HG03159 (cell line): Measurements from ENCODE around the gene LRRC8B.

Experiments
- ATAC-seq: cut with Tn5 transposase; IDR thresholded peaks from one replicate; pipeline ENCODE4 v1.9.1; 2021; ENCODE audit warnings: mild to moderate bottlenecking, moderate library complexity; ENCODE audit not compliant: unreplicated experiment

The LRRC8B gene

DNA sequence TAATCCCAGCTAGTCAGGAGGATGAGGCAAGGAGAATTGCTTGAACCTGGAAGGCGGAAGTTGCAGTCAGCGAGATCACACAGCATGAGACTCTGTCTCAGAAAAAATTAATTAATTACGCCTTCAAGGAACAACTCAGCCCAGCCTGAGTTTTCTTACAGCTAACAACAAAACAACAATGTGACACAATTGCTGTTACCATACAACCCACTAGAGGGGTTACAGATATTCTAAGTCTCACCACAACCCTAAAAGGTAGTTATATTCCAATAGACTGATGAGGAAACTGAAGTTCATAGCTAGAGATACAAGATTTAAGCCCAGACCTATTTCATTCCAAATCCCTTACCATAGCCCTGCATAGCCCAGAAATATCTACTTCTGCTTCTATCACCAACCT is 105.4 kb downstream of the LRRC8B start:
- ATAC-seq = no peak

DNA sequence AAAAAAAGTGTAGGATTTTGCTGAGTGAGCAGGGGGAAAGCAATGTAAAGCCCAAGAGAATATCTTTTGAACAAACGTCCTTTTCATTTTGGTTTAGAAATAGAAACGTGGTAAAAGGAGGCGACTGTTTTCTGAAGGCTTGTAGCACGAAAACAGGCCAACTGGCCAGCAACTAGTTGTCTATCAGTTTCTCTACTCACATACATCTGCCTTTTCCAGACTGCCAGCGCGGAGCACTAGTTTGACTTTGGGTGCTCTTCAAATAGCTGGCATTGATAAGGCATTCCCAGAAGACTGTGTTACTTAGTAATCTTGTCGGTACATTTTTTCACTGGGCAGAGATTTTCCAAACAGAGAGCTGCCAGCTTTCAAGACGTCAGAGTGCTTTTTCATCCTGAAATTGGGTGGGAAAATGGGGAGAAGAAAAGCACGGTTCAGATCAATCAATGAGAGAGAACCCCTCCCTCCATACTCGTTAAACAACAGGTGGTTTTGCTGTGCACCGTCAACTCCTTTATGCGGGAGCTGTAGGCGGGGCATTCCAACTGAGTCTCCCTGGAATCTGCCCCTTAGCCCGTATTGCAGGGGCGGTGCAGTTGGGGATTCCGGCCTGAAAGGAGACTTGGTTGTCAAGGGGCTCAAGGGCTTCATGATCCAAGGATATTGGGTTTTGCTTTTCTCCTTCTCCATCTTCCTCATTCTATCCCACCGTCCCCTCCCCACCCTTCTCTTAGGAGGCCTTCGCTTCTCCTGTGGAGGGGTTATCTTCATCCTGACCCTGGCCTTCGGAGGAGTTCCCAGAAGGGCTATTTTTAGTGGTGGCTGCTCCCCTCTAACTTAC is 107.4 kb downstream of the LRRC8B start:
- ATAC-seq = no peak

DNA sequence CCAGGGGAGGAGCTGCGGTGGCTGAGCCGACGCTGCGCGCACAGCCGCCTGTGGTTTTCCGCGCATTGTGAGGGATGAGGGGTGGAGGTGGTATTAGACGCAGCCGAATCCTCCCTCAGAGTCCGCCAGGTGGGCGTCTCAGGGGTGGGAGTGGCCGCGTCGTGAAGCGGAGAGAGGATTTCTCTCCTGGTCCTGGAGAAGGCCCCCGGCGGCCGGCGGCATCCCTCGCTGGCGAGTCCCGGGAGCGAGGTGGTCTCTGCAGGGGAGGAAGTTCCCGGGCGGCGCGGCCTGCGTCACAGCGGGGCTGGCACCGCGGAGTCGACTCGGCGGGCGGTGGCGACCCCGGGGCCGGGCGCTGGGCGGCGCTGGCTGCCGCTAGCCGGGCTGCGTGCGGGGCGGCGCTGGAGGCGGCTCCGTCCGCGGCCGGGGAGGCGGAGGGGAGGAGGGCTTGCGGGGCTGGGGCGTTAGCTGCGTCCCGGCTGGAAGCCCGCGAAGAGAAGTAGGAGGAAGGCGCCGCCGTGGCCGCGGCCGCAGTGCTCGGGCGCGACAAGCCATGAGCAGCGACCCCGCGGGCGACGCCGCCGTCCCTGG is 108.1 kb downstream of the LRRC8B start, which contains the start of gene LRRC8C:
LRRC8C (plus strand) TSS at position 464 of the 591 bp plus-strand sequence. CDS start 53,354 bp downstream, outside the sequence.
- ATAC-seq = peak; percentile 88

DNA sequence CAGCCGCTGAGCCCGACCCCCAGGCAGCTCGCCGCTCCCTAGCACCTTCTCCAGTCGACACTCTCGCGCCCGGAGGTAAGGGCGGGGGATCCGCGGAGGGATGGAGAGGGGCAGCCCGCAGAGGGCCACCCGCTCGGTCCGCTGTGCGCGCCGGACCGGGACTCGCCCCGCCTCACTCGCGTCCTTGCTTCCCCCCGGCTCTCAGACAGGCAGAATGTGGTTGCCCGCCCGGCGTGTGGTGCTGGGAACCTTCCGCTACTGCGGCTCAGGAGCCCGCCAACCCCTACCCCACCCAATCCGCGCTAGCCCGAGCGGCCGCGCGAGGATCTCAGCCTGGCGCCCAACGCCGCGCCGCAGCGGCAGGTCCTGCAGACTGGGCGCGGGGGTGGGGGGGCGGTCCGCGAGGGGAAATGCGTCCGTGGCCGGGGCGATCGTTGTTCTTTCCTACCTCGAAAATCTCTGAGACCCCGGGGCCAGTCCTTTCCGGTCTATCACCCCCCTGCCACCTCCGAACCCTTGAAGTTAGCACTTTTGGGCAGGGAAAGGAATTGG is 108.7 kb downstream of the LRRC8B start:
- ATAC-seq = peak; percentile 48

DNA sequence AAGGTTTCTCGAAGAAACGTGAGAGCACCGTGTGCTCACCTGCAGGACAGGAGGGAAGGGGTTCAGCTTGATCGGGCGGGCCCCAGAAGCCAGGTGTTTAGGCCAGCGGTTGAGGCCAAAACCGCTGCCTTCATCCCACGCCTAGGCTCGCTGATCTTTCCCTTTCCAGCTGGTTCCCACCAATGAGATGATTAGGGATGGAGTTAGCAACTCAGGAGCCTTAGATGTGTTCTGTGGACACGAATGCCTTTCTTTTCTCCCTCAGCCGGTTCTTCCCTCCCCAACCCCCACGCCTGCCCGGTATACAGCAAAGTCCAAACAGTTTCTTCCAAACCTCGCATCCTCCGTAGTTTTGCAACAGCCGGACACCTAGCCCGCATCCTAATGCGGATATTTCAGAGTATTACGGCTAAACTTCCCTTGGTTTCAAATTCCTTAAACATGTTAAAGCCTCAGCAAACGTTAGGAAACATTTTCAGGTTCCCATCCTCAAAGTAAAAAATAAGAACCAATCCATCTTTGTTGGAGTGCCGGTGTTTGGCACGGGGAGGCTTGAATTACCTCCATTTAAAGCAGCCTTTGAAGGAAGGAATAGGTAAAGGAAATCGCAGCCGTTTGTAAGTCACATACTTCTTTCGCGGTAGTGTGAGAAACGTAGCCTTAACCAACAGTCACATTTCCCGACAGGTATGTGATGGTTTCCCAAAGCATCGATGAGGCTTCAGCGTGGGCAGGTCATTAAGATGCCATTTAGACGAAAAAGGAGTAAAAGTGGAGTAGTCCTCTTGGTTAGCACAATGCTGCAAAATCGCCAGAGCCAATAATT is 109.4 kb downstream of the LRRC8B start:
- ATAC-seq = peak; percentile 3

DNA sequence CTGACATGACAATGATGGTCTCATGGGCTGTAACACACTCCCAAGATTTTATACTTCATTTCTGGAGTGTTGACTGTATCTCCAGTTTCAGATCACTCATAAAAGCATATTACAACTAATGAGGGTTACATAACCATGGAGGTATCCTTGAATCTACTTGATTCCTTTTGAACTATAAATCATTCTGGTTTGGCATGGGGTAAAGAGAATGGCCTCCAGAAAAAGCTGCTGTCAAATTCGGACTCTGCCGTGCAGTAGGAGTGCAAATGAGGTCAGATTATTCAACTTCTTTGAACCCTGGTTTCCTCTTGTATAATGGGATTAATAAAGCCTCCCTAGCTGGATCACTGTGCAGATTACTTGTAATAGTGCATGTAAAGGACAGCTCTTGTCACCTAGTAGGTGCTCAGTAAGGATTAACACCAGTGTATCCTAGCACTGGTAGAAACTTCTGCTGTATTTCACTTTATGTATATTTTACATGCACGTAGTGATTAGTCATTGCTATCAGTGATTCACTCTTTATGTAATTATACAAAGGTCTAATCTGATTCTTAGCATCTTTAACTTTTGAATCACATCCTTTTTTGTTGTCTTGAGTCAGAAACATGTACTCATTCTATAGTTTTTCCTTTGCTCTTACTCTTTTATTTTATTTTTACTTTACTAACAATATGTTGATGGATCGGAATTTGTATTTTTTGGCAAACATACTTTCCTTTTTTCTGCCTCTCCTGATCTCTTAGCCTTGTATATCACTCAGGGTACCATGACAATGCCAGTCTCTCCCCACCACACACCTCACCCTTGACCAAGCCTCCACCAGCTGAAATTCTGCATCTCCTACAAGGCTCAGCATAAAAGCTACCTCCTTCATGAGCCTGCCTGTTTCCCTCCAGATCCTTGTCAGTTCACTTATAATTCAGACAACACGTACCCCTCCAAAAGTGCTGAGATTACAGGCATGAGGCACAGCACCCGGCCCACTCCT is 111.5 kb downstream of the LRRC8B start:
- ATAC-seq = no peak

DNA sequence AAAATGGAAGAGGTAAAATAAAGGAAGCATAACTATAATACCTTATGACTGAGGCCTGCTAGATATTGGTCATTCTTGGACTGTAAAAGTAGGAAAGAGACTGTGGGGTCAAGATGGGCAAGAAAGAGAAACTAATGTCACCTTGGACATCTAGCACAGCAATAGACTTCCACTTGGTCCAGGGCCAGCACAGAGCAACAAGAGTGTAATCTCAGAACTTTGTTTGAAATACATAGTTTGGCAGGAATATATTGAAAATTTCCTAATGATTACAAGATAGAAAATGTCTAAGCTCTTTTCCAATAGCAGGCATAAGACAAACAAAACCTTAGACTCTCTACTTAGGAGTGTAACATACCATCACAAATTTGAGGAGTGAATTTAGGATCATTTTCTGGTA is 112.9 kb downstream of the LRRC8B start:
- ATAC-seq = no peak

DNA sequence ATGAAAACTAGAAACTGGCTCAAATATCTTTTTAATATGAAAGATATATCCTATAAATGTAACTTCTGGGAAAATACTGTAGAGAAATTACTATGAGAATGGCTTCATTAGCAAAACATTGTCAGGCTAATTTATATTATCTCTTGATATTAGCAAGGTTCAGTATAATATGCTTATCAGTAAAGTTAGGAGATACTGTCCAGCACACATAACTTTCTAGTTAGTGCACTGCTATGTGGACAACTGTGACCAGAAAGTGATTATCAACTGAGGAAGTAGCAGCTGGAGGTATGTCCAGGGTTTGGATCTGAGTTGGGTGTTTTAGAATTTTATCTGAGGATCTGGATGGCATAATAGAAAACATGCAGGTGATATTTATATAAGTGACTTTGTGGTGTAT is 115.8 kb downstream of the LRRC8B start:
- no peak for ATAC-seq

DNA sequence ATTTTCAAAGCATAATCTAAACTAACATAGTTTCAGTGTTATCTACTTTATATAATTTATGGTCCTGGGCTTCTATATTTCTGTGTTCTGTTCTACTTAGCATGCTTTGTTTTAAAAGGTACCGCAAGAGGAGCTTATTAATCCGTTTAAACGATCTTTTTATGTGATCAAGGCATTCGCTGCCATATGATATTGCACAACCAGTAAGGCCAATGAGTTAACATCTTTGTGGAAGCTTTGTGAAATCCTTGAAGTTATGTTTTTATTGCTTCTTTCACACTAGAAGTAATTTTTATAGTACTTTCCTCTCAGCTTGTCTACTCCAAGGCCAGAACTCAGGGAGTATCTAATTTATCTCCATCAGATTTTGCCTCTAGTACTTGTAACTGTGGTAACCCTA is 117.2 kb downstream of the LRRC8B start:
- ATAC-seq = no peak

DNA sequence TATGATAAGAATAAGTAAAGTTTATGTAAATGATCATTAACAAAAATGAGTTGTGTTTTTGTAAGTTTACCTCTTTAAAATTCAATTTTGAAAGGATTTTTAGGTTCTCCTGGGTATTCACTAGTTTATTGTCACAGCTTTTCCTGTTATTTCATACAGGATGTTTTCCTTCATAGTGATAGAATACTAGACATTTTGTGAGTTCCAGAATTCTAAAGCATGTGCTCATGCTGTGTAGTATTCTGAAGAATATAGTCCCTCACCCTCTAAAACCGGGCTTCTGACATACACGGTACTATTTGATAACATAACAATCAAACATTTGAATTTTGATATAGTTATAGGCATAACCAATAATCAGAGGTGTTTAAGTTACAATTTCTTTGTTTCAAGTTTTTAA is 118.9 kb downstream of the LRRC8B start:
- ATAC-seq = no peak

DNA sequence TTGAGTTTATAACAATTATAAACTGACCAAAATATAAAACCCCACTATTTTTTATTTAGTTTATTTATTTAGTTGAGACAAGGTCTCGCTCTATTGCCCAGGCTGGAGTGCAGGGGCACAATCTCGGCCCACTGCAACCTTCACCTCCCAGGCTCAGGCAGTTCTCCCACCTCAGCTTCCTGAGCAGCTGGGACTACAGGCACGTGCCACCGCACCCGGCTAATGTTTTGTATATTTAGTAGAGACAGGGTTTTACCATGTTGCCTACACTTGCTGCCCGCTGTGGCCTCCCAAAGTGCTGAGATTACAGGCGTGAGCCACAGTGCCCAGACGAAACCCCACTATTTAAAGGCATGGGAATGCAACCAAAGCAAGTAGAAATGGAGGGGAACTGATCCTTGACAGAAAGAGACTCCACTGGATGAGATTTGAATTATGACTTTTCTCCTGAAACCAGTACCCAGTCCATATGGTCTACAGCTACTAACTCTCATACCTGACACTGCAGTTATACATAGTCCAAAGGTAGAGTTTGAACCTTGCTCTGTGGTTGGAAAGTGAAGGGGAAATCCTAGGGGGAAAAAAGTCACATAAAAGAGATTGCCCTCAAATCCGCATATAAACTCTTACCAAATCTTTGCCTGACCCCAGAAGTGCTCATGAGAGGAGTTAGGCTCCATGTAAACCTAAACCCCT is 119.6 kb downstream of the LRRC8B start:
- ATAC-seq = no peak

DNA sequence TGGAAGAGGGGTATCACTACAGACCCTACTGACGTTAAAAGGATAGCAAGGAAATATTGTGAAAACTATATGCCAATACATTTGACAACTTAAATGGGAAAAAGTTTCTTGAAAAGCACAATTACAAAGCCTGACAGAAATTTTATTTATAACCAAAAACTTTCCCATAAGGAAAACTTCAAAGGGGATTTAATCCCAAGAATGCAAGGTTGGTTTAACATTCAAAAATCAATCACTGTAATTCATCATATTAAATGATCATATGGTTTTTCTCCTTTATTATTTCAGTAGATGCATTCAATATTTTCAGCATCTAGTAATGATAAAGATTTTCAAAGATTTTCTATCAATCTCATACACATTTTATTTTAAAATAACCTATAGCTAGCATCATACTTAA is 121.6 kb downstream of the LRRC8B start:
- ATAC-seq = no peak
